Endodermal cell (in vitro differentiated cells): Measurements from ENCODE around the gene RYR2. TPM values are rescaled to one million over a fixed set of nuclear protein-coding genes. Genes with fewer than 3 reads are reported as not detected.

Source experiments
- DNase-seq: peaks from one replicate; pipeline ENCODE4 v3.0.0-alpha.2; 2017
- H3K27ac ChIP-seq: 2 replicates; pipeline ENCODE4 v1.5.1; 2013; ENCODE audit warnings: mild to moderate bottlenecking, low read depth, low read length, moderate library complexity
- H3K27me3 ChIP-seq: 2 replicates; pipeline ENCODE4 v1.6.1; 2013; ENCODE audit warnings: mild to moderate bottlenecking, low read length, moderate library complexity; ENCODE audit not compliant: insufficient read depth, control insufficient read depth, poor library complexity, severe bottlenecking
- H3K36me3 ChIP-seq: 2 replicates; pipeline ENCODE4 v1.7.0; 2013; ENCODE audit warnings: mild to moderate bottlenecking, low read length, moderate library complexity; ENCODE audit not compliant: control insufficient read depth, insufficient read depth
- H3K4me1 ChIP-seq: one replicate; pipeline ENCODE4 v1.7.0; 2013; ENCODE audit warnings: low read length; ENCODE audit not compliant: control insufficient read depth, insufficient read depth
- H3K4me3 ChIP-seq: 2 replicates; pipeline ENCODE4 v1.5.1; 2013; ENCODE audit warnings: mild to moderate bottlenecking, low read length, moderate library complexity
- H3K9ac ChIP-seq: 2 replicates; pipeline ENCODE4 v1.6.1; 2013; ENCODE audit warnings: mild to moderate bottlenecking, low read length, moderate library complexity; ENCODE audit not compliant: poor library complexity, severe bottlenecking; ENCODE audit errors: extremely low read depth
- H3K9me3 ChIP-seq: 2 replicates; pipeline ENCODE4 v1.6.1; 2013; ENCODE audit warnings: mild to moderate bottlenecking, low read length, moderate library complexity; ENCODE audit not compliant: control insufficient read depth
- H3K27ac Mint-ChIP-seq: 2 replicates; pipeline ENCODE4 v1.8.0; 2020; ENCODE audit warnings: mixed read lengths
- H3K27me3 Mint-ChIP-seq: 2 replicates; pipeline ENCODE4 v1.8.0; 2021; ENCODE audit warnings: mild to moderate bottlenecking, mixed read lengths; ENCODE audit not compliant: insufficient read depth
- H3K36me3 Mint-ChIP-seq: 2 replicates; pipeline ENCODE4 v1.8.0; 2020; ENCODE audit warnings: low read depth, mixed read lengths
- H3K4me1 Mint-ChIP-seq: 2 replicates; pipeline ENCODE4 v1.8.0; 2020; ENCODE audit warnings: mixed read lengths
- H3K4me3 Mint-ChIP-seq: 2 replicates; pipeline ENCODE4 v1.8.0; 2020; ENCODE audit warnings: mild to moderate bottlenecking, moderate library complexity, mixed read lengths
- H3K9me3 Mint-ChIP-seq: 2 replicates; pipeline ENCODE4 v1.8.0; 2020; ENCODE audit warnings: mild to moderate bottlenecking, mixed read lengths
- WGBS, 2 experiments: methylation state at CpG; one replicate each; pipeline versions ENCODE4 v1.1.5 to v1.1.7; 2013; ENCODE audit warnings: missing lambda C conversion rate in 2 of 2, mixed read lengths in 1 of 2; ENCODE audit not compliant: insufficient coverage in 1 of 2, insufficient read length in 1 of 2; 5-methylcytosine and 5-hydroxymethylcytosine counted together
- total RNA-seq, 2 donors: library from RNA; stranded (reverse); fragmentation: NEBNext Ultra II Directional in 1 of 2; extraction: Animal tissue kit (Norgen Biotek cat#: 25700) in 1 of 2; gene quantifications; 2 replicates in 1 of 2; 3 replicates in 1 of 2; pipeline ENCODE4 v1.2.1, GENCODE V29; 2021
- TF ChIP-seq, protein P1 (sequence below): fragments of 200-600 bp; sonication (generic); conservative IDR thresholded peaks from 2 replicates; pipeline ENCODE4 v1.5.0; 2021; ENCODE audit warnings: antibody characterized with exemption, mild to moderate bottlenecking

Gene RYR2
- total RNA-seq, 2 donors from 2014 or later: 0.95 to 2.4 TPM

DNA sequence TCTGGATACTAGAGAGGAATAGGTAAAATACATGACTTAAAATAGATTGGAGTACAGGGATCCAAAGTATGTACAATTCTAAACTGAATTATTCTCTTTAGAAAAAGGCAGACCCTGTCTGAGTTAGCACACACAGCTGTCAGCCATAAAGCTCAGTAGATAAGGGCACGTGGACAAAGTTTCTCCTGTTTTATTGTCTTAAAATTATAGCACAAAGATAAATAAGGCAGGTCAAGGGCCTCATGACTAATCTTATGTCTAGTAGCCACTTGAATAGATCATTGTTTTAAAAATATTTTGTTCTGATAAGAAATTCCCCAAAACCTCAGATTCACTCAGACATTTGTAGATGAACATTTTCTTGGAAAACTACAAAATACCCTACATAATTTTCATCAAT lies 643.6 kb downstream of the RYR2 start:
- H3K4me3 ChIP-seq: no peak overlapping the region
- Mint-ChIP-seq H3K27me3 (no peaks in the 10 kb centered on the region), H3K36me3 (no peaks in the 10 kb centered on the region), H3K27ac (no peak overlapping the region), H3K4me3 (no peak overlapping the region), H3K4me1 (peaks cover 1% of the 10 kb centered on the region), H3K9me3 (no peaks in the 10 kb centered on the region)
- 89 to 100% methylated on average over 1 of the region's 1 CpG for WGBS, 2 experiments
- H3K27me3 ChIP-seq: no peaks in the 10 kb centered on the region
- TF ChIP-seq, protein P1, sequence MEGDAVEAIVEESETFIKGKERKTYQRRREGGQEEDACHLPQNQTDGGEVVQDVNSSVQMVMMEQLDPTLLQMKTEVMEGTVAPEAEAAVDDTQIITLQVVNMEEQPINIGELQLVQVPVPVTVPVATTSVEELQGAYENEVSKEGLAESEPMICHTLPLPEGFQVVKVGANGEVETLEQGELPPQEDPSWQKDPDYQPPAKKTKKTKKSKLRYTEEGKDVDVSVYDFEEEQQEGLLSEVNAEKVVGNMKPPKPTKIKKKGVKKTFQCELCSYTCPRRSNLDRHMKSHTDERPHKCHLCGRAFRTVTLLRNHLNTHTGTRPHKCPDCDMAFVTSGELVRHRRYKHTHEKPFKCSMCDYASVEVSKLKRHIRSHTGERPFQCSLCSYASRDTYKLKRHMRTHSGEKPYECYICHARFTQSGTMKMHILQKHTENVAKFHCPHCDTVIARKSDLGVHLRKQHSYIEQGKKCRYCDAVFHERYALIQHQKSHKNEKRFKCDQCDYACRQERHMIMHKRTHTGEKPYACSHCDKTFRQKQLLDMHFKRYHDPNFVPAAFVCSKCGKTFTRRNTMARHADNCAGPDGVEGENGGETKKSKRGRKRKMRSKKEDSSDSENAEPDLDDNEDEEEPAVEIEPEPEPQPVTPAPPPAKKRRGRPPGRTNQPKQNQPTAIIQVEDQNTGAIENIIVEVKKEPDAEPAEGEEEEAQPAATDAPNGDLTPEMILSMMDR: no peak
- no peaks in the 10 kb centered on the region for H3K9me3 ChIP-seq
- H3K9ac ChIP-seq: no peak overlapping the region
- H3K36me3 ChIP-seq: no peaks in the 10 kb centered on the region
- DNase-seq: no peak
- no peak overlapping the region for H3K27ac ChIP-seq
- no peaks in the 10 kb centered on the region for H3K4me1 ChIP-seq

DNA sequence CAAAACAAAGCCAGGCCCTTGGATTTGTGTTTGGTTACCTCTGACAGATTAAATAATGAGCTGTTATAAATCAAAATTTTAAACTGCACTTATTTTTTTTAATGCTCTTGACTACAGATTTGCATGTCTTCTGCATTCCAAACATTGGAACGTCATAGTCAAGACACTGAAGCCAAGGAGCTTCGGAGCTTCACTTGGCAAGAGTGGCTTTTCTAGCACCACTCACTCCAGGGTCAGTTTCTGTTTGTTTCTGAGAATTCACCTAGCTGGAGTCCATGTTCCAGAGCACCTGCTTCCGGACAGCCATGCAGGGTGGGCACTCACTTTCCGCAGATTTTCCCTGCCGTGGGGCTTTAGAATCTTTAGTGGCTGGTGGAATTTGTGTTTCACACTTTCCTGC lies 645.8 kb downstream of the RYR2 start:
- H3K27ac ChIP-seq: no peak overlapping the region
- H3K27ac Mint-ChIP-seq: no peak overlapping the region

DNA sequence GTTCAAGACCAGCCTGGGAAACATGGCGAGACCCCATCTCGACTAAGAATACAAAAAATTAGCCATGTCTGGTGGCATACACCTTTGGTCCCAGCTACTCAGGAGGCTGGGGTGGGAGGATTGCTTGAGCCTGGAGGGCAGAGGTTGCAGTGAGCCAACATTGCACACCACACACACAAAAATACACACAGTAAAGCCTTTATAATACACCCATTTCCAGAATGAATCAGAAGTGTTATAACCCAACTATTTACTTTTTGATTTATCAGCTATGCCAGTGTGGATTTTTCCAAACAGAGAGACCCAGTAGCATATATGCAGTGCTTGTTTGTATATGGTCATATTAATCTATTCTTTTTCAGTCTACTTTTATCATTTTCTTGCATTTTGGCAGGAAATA lies 648.7 kb downstream of the RYR2 start:
- H3K4me1 ChIP-seq: no peaks in the 10 kb centered on the region
- no peaks in the 10 kb centered on the region for H3K36me3 ChIP-seq
- Mint-ChIP-seq H3K4me1 (peaks cover 11% of the 10 kb centered on the region), H3K4me3 (no peak overlapping the region), H3K9me3 (no peaks in the 10 kb centered on the region), H3K36me3 (no peaks in the 10 kb centered on the region), H3K27me3 (no peaks in the 10 kb centered on the region), H3K27ac (no peak overlapping the region)
- H3K9me3 ChIP-seq: no peaks in the 10 kb centered on the region
- H3K27ac ChIP-seq: no peak overlapping the region
- no peak overlapping the region for H3K9ac ChIP-seq
- H3K4me3 ChIP-seq: no peak overlapping the region
- WGBS, 2 experiments: 80 to 91% methylated on average over 1 to 2 of the region's 2 CpGs
- no peak for DNase-seq
- TF ChIP-seq, protein P1: no peak
- no peaks in the 10 kb centered on the region for H3K27me3 ChIP-seq

More for the DNA sequence above, 645.8 kb downstream of the RYR2 start:
- no peaks in the 10 kb centered on the region for H3K27me3 ChIP-seq
- no peaks in the 10 kb centered on the region for H3K36me3 ChIP-seq
- no peaks in the 10 kb centered on the region for H3K9me3 ChIP-seq
- no peak overlapping the region for H3K4me3 ChIP-seq
- peaks cover 8% of the 10 kb centered on the region for H3K4me1 Mint-ChIP-seq
- no peak overlapping the region for H3K4me3 Mint-ChIP-seq
- TF ChIP-seq, protein P1: no peak
- no peak for DNase-seq
- no peaks in the 10 kb centered on the region for H3K9me3 Mint-ChIP-seq
- H3K36me3 Mint-ChIP-seq: no peaks in the 10 kb centered on the region
- WGBS, 2 experiments: 92 to 98% methylated on average over 5 of the region's 5 CpGs
- no peak overlapping the region for H3K9ac ChIP-seq
- no peaks in the 10 kb centered on the region for H3K27me3 Mint-ChIP-seq
- no peaks in the 10 kb centered on the region for H3K4me1 ChIP-seq
